GM12878 (cell line): ENCODE measurements around the gene RERE. TPM values are rescaled to one million over a fixed set of nuclear protein-coding genes. Genes with fewer than 3 reads are reported as not detected.

Experiments
- ATAC-seq: fragments of 200-7000 bp; cut with Tn5 transposase; 3 replicates; pipeline ENCODE4 v1.9.1; 2020; ENCODE audit warnings: mild to moderate bottlenecking, moderate library complexity
- BruUV-seq: library from RNA; stranded (reverse); fragments of 400-500 nt; replicated peaks from 2 replicates; lab custom pipeline; 2021; lab: Mats Ljungman, UMichigan
- CTCF ChIA-PET: fragments of 300-600 bp; sonication (Branson Sonifier 250); formaldehyde crosslinking; extraction: SDS; loops from one replicate; lab custom pipeline; 2021; ENCODE audit warnings: inconsistent platforms; lab: Yijun Ruan, JAX
- POLR2A ChIA-PET: fragments of 350-600 bp; formaldehyde crosslinking; extraction: SDS; loops from one replicate; lab custom pipeline; 2021; ENCODE audit warnings: inconsistent platforms; lab: Charles Lee
- RAD21 ChIA-PET: fragments of 300-600 bp; sonication (Branson Sonifier 250); formaldehyde crosslinking; loops from one replicate; lab custom pipeline; 2023; ENCODE audit warnings: antibody characterized with exemption; ENCODE audit not compliant: unreplicated experiment; lab: Charles Lee
- SMC1A ChIA-PET: fragments of 300-600 bp; sonication (Branson Sonifier 250); formaldehyde crosslinking; loops from one replicate; lab custom pipeline; 2023; ENCODE audit not compliant: unreplicated experiment, uncharacterized antibody; lab: Charles Lee
- DNase-seq: peaks from one replicate; pipeline ENCODE4 v3.0.0-alpha.2; 2011; ENCODE audit warnings: low read depth, low spot score
- FAIRE-seq: peaks from 3 replicates; lab custom pipeline; 2011; peaks lifted over from hg19 to GRCh38; lab: Jason Lieb, UNC
- H2AFZ ChIP-seq: 2 replicates; pipeline ENCODE4 v1.6.0; 2011; ENCODE audit warnings: low read depth, low read length, control low read depth; ENCODE audit not compliant: control insufficient read depth
- H3K27ac ChIP-seq: 2 replicates; pipeline ENCODE4 v1.5.1; 2011; ENCODE audit warnings: control low read depth; ENCODE audit not compliant: control insufficient read depth, insufficient read depth
- H3K27me3 ChIP-seq, 2 experiments: replicated peaks in 1 of 2; 2 replicates each; pipeline versions ENCODE4 v1.6.0 to v1.6.1; 2011; ENCODE audit warnings: low read length in 1 of 2; ENCODE audit not compliant: control insufficient read depth in 2 of 2, insufficient read depth in 2 of 2
- H3K36me3 ChIP-seq, 2 experiments: 2 replicates each; pipeline ENCODE4 v1.5.1; 2011; ENCODE audit warnings: low read length in 1 of 2; ENCODE audit not compliant: control insufficient read depth in 2 of 2, insufficient read depth in 2 of 2
- H3K4me1 ChIP-seq: 2 replicates; pipeline ENCODE4 v1.6.1; 2011; ENCODE audit warnings: mild to moderate bottlenecking, low read length, moderate library complexity, mixed read lengths; ENCODE audit not compliant: control insufficient read depth, insufficient read depth
- H3K4me2 ChIP-seq: 2 replicates; pipeline ENCODE4 v1.6.0; 2011; ENCODE audit warnings: control low read depth; ENCODE audit not compliant: control insufficient read depth, insufficient read depth
- H3K4me3 ChIP-seq: fragments of 200-600 bp; sonication (generic); 2 replicates; pipeline ENCODE4 v1.5.1; 2016
- H3K79me2 ChIP-seq: 2 replicates; pipeline ENCODE4 v1.6.0; 2011; ENCODE audit warnings: low read length; ENCODE audit not compliant: control insufficient read depth, insufficient read depth
- H3K9ac ChIP-seq: 2 replicates; pipeline ENCODE4 v1.8.0; 2011; ENCODE audit warnings: low read length, control low read depth, mixed read lengths; ENCODE audit not compliant: control insufficient read depth, insufficient read depth
- H3K9me3 ChIP-seq: replicated peaks from 3 replicates; pipeline ENCODE4 v1.5.1; 2011; ENCODE audit warnings: mild to moderate bottlenecking, low read length; ENCODE audit not compliant: control insufficient read depth, insufficient read depth
- H4K20me1 ChIP-seq: 2 replicates; pipeline ENCODE4 v1.6.0; 2011; ENCODE audit not compliant: control insufficient read depth, insufficient read depth
- BCL11A ChIP-seq: IDR thresholded peaks from 2 replicates; pipeline ENCODE4 v1.6.1; 2011; ENCODE audit warnings: low read depth, low read length
- CREM ChIP-seq: IDR thresholded peaks from 2 replicates; pipeline ENCODE4 v1.6.1; 2014; ENCODE audit warnings: antibody characterized with exemption, low read depth
- EP300 ChIP-seq, 2 experiments: fragments of 150-350 bp in 1 of 2; IDR thresholded peaks; 2 replicates each; pipeline ENCODE4 v1.6.1; 2011 to 2012; ENCODE audit warnings: low read depth in 2 of 2, low read length in 2 of 2, borderline replicate concordance in 1 of 2, improper control_type of control experiment in 1 of 2, inconsistent platforms in 1 of 2; ENCODE audit not compliant: control insufficient read depth in 1 of 2
- GATAD2B ChIP-seq: fragments of 450-650 bp; conservative IDR thresholded peaks from 2 replicates; pipeline ENCODE4 v1.6.1; 2017; ENCODE audit warnings: low read depth, mild to moderate bottlenecking, moderate library complexity
- IRF3 ChIP-seq: fragments of 450-650 bp; IDR thresholded peaks from 2 replicates; pipeline ENCODE4 v1.6.1; 2014; ENCODE audit warnings: mild to moderate bottlenecking
- IRF4 ChIP-seq: IDR thresholded peaks from 2 replicates; pipeline ENCODE4 v1.6.1; 2011; ENCODE audit warnings: low read depth, low read length
- KAT2A ChIP-seq: conservative IDR thresholded peaks from 2 replicates; pipeline ENCODE4 v1.6.1; 2011; ENCODE audit warnings: low read depth, low read length; ENCODE audit not compliant: control insufficient read depth
- NFIC ChIP-seq: IDR thresholded peaks from 2 replicates; pipeline ENCODE4 v1.6.1; 2012; ENCODE audit warnings: low read depth, mild to moderate bottlenecking, inconsistent platforms, low read length, moderate library complexity
- PML ChIP-seq: IDR thresholded peaks from 2 replicates; pipeline ENCODE4 v1.6.1; 2012; ENCODE audit warnings: low read length, inconsistent platforms
- POLR2A ChIP-seq: IDR thresholded peaks from 2 replicates; pipeline ENCODE4 v1.6.1; 2011; ENCODE audit warnings: low read depth, mild to moderate bottlenecking, low read length
- ZNF24 ChIP-seq: fragments of 450-650 bp; IDR thresholded peaks from 2 replicates; pipeline ENCODE4 v1.6.1; 2017; ENCODE audit warnings: antibody characterized with exemption, mild to moderate bottlenecking
- ZZZ3 ChIP-seq: IDR thresholded peaks from 2 replicates; pipeline ENCODE4 v1.6.1; 2011; ENCODE audit warnings: low read depth; ENCODE audit not compliant: control insufficient read depth, insufficient read length
- WGBS: methylation state at CpG from one replicate; pipeline ENCODE4 v1.1.6; 2016; ENCODE audit warnings: low lambda C conversion rate; ENCODE audit not compliant: insufficient replicate concordance, insufficient coverage; ENCODE audit errors: missing lambda C conversion rate; 5-methylcytosine and 5-hydroxymethylcytosine counted together
- in situ Hi-C: fragments of 300-500 bp; cut with MboI; formaldehyde crosslinking; loops from 9 replicates; pipeline ENCODE4 v1.14.3; 2018; ENCODE audit warnings: mixed read lengths
- intact Hi-C: fragments of 100-400 bp; cut with micrococcal nuclease; formaldehyde crosslinking; loops from one replicate; pipeline ENCODE4 v1.14.2; 2022; ENCODE audit not compliant: unreplicated experiment
- polyA plus RNA-seq, 11 experiments: library from polyadenylated mRNA; depleted of rRNA in 4 of 11; unstranded in 6 of 11; stranded (reverse) in 5 of 11; fragments of >200 nt; fragmentation: Nextera tagmentation in 4 of 11; fragmentation: Illumina TruSeq in 1 of 11; extraction: Ambion mirVana in 4 of 11; extraction: Trizol in 1 of 11; gene quantifications; 1 replicate in 1 of 11; 2 replicates in 10 of 11; pipeline versions ENCODE4 v1.2.1 to v1.2.3, GENCODE V29; 2011 to 2016; ENCODE audit warnings: inconsistent platforms in 2 of 11, missing spikeins in 2 of 11, low read depth in 1 of 11
- total RNA-seq, 4 experiments: library from RNA; depleted of rRNA in 3 of 4; stranded (reverse); fragments of >200 nt in 3 of 4; fragmentation: Illumina TruSeq in 1 of 4; extraction: Trizol in 1 of 4; gene quantifications; 2 replicates each; pipeline versions ENCODE4 v1.2.1 to v1.2.3, GENCODE V29; 2013 to 2021
- TF ChIP-seq, protein P1 (sequence below): fragments of 450-650 bp; IDR thresholded peaks from 2 replicates; pipeline ENCODE4 v1.6.1; 2016; ENCODE audit warnings: mild to moderate bottlenecking

RERE gene
- total and polyA plus RNA-seq, 10 of the 15 experiments (the other 5 are each of a cell fraction or from before 2014, with no cell fraction given), result 5.2 to 60.5 (median 20.2) TPM

GRCh38 chr1:8347635-8348034 is 469.8 kb downstream of the RERE start:
- DNase-seq (no peak), ATAC-seq (no peak), FAIRE-seq (no peak)
- ChIA-PET RAD21 (interaction anchor here (0.9 to 1.2 kb wide), 2 partner anchors 330 to 333 kb away, joined by 3 read pairs; no protein-coding TSS in a partner anchor), CTCF (interaction anchor here (1.6 to 2.2 kb wide), 3 partner anchors 316 to 364 kb away, joined by 7 to 11 read pairs (median 9); no protein-coding TSS in a partner anchor), SMC1A (interaction anchor here (0.5 to 1.9 kb wide), 4 partner anchors 32 to 332 kb away, joined by 3 to 9 read pairs (median 3); no protein-coding TSS in a partner anchor), POLR2A (no interaction called here)
- Histone ChIP-seq H2AFZ (no peak overlapping the region), H3K9ac (no peak overlapping the region), H3K4me3 (no peak overlapping the region), H3K9me3 (no peaks in the 10 kb centered on the region), H3K79me2 (no peaks in the 10 kb centered on the region), H3K27ac (no peak overlapping the region), H3K4me1 (no peaks in the 10 kb centered on the region), H3K36me3 (no peaks in the 10 kb centered on the region; a peak in 1 of 4 replicates), H4K20me1 (no peaks in the 10 kb centered on the region), H3K27me3 (no peaks in the 10 kb centered on the region), H3K4me2 (no peak overlapping the region)
- TF ChIP-seq, protein P1, sequence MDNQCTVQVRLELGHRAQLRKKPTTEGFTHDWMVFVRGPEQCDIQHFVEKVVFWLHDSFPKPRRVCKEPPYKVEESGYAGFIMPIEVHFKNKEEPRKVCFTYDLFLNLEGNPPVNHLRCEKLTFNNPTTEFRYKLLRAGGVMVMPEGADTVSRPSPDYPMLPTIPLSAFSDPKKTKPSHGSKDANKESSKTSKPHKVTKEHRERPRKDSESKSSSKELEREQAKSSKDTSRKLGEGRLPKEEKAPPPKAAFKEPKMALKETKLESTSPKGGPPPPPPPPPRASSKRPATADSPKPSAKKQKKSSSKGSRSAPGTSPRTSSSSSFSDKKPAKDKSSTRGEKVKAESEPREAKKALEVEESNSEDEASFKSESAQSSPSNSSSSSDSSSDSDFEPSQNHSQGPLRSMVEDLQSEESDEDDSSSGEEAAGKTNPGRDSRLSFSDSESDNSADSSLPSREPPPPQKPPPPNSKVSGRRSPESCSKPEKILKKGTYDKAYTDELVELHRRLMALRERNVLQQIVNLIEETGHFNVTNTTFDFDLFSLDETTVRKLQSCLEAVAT, result no peak
- TF ChIP-seq BCL11A, result no peak
- TF ChIP-seq GATAD2B, result no peak
- no peak for TF ChIP-seq EP300 (IDR thresholded peaks at IDR 0.05; ENCODE audit: borderline replicate concordance in 1 of 2, control insufficient read depth in 1 of 2, low read depth in 2 of 2, low read length in 2 of 2)
- TF ChIP-seq IRF4, result no peak
- no peak for TF ChIP-seq ZNF24
- TF ChIP-seq POLR2A, result no peak
- TF ChIP-seq IRF3, result no peak
- no peak for TF ChIP-seq NFIC
- no peak for TF ChIP-seq ZZZ3
- no peak for TF ChIP-seq CREM
- no peak for TF ChIP-seq PML
- no peak for TF ChIP-seq KAT2A
- intact Hi-C loops, result loop anchor here (2.0 to 10.0 kb wide), 2 partner anchors 365 to 683 kb away; no protein-coding TSS in a partner anchor
- in situ Hi-C loops, result loop anchor here (10.0 kb wide), 1 partner anchor 333 kb away; no protein-coding TSS in a partner anchor
- no TSS peak for BruUV-seq
- 57% methylated on average over 15 of the region's 15 CpGs for WGBS
